GM12878 (cell line): Measurements from ENCODE around the gene SORCS2. TPM values are rescaled to one million over a fixed set of nuclear protein-coding genes. Genes with fewer than 3 reads are reported as not detected.

Source experiments
- ATAC-seq: fragments of 200-7000 bp; cut with Tn5 transposase; 3 replicates; pipeline ENCODE4 v1.9.1; 2020; ENCODE audit warnings: mild to moderate bottlenecking, moderate library complexity
- BruUV-seq: library from RNA; stranded (reverse); fragments of 400-500 nt; replicated peaks from 2 replicates; lab custom pipeline; 2021; lab: Mats Ljungman, UMichigan
- CTCF ChIA-PET: fragments of 300-600 bp; sonication (Branson Sonifier 250); formaldehyde crosslinking; extraction: SDS; loops from one replicate; lab custom pipeline; 2021; ENCODE audit warnings: inconsistent platforms; lab: Yijun Ruan, JAX
- POLR2A ChIA-PET: fragments of 350-600 bp; formaldehyde crosslinking; extraction: SDS; loops from one replicate; lab custom pipeline; 2021; ENCODE audit warnings: inconsistent platforms; lab: Charles Lee
- RAD21 ChIA-PET: fragments of 300-600 bp; sonication (Branson Sonifier 250); formaldehyde crosslinking; loops from one replicate; lab custom pipeline; 2023; ENCODE audit warnings: antibody characterized with exemption; ENCODE audit not compliant: unreplicated experiment; lab: Charles Lee
- SMC1A ChIA-PET: fragments of 300-600 bp; sonication (Branson Sonifier 250); formaldehyde crosslinking; loops from one replicate; lab custom pipeline; 2023; ENCODE audit not compliant: unreplicated experiment, uncharacterized antibody; lab: Charles Lee
- DNase-seq: peaks from one replicate; pipeline ENCODE4 v3.0.0-alpha.2; 2011; ENCODE audit warnings: low read depth, low spot score
- FAIRE-seq: peaks from 3 replicates; lab custom pipeline; 2011; peaks lifted over from hg19 to GRCh38; lab: Jason Lieb, UNC
- H2AFZ ChIP-seq: 2 replicates; pipeline ENCODE4 v1.6.0; 2011; ENCODE audit warnings: low read depth, low read length, control low read depth; ENCODE audit not compliant: control insufficient read depth
- H3K27ac ChIP-seq: 2 replicates; pipeline ENCODE4 v1.5.1; 2011; ENCODE audit warnings: control low read depth; ENCODE audit not compliant: control insufficient read depth, insufficient read depth
- H3K27me3 ChIP-seq, 2 experiments: replicated peaks in 1 of 2; 2 replicates each; pipeline versions ENCODE4 v1.6.0 to v1.6.1; 2011; ENCODE audit warnings: low read length in 1 of 2; ENCODE audit not compliant: control insufficient read depth in 2 of 2, insufficient read depth in 2 of 2
- H3K36me3 ChIP-seq, 2 experiments: 2 replicates each; pipeline ENCODE4 v1.5.1; 2011; ENCODE audit warnings: low read length in 1 of 2; ENCODE audit not compliant: control insufficient read depth in 2 of 2, insufficient read depth in 2 of 2
- H3K4me1 ChIP-seq: 2 replicates; pipeline ENCODE4 v1.6.1; 2011; ENCODE audit warnings: mild to moderate bottlenecking, low read length, moderate library complexity, mixed read lengths; ENCODE audit not compliant: control insufficient read depth, insufficient read depth
- H3K4me2 ChIP-seq: 2 replicates; pipeline ENCODE4 v1.6.0; 2011; ENCODE audit warnings: control low read depth; ENCODE audit not compliant: control insufficient read depth, insufficient read depth
- H3K4me3 ChIP-seq: fragments of 200-600 bp; sonication (generic); 2 replicates; pipeline ENCODE4 v1.5.1; 2016
- H3K79me2 ChIP-seq: 2 replicates; pipeline ENCODE4 v1.6.0; 2011; ENCODE audit warnings: low read length; ENCODE audit not compliant: control insufficient read depth, insufficient read depth
- H3K9ac ChIP-seq: 2 replicates; pipeline ENCODE4 v1.8.0; 2011; ENCODE audit warnings: low read length, control low read depth, mixed read lengths; ENCODE audit not compliant: control insufficient read depth, insufficient read depth
- H3K9me3 ChIP-seq: replicated peaks from 3 replicates; pipeline ENCODE4 v1.5.1; 2011; ENCODE audit warnings: mild to moderate bottlenecking, low read length; ENCODE audit not compliant: control insufficient read depth, insufficient read depth
- H4K20me1 ChIP-seq: 2 replicates; pipeline ENCODE4 v1.6.0; 2011; ENCODE audit not compliant: control insufficient read depth, insufficient read depth
- CBX5 ChIP-seq: sonication (generic); IDR thresholded peaks from 2 replicates; pipeline ENCODE4 v1.6.1; 2016; ENCODE audit warnings: low read depth, moderate library complexity, mild to moderate bottlenecking, inconsistent platforms
- CHD1 ChIP-seq: IDR thresholded peaks from 2 replicates; pipeline ENCODE4 v1.6.1; 2012; ENCODE audit warnings: low read depth, low read length, improper control_type of control experiment
- EED ChIP-seq: sonication (generic); IDR thresholded peaks from 2 replicates; pipeline ENCODE4 v1.6.1; 2016; ENCODE audit warnings: antibody characterized with exemption, low read depth
- HDAC6 ChIP-seq: fragments of 200-600 bp; sonication (generic); IDR thresholded peaks from one replicate; pipeline ENCODE4 v1.8.0; 2017; ENCODE audit warnings: antibody characterized with exemption; ENCODE audit not compliant: unreplicated experiment
- LARP7 ChIP-seq: fragments of 450-650 bp; IDR thresholded peaks from 2 replicates; pipeline ENCODE4 v1.6.1; 2017; ENCODE audit warnings: mild to moderate bottlenecking
- MEF2B ChIP-seq: fragments of 450-650 bp; IDR thresholded peaks from 2 replicates; pipeline ENCODE4 v1.6.1; 2018; ENCODE audit warnings: mild to moderate bottlenecking, moderate library complexity; ENCODE audit not compliant: partially characterized antibody, poor library complexity, severe bottlenecking
- NFYB ChIP-seq: IDR thresholded peaks from 2 replicates; pipeline ENCODE4 v1.6.1; 2011; ENCODE audit warnings: low read depth, mild to moderate bottlenecking, low read length, improper control_type of control experiment, moderate library complexity; ENCODE audit not compliant: insufficient read depth
- NR2C1 ChIP-seq: fragments of 450-650 bp; IDR thresholded peaks from 2 replicates; pipeline ENCODE4 v1.6.1; 2017; ENCODE audit warnings: antibody characterized with exemption, mild to moderate bottlenecking, moderate library complexity
- NR2C2 ChIP-seq: IDR thresholded peaks from 2 replicates; pipeline ENCODE4 v1.6.1; 2011; ENCODE audit warnings: borderline replicate concordance, low read depth; ENCODE audit not compliant: control insufficient read depth, insufficient read length
- RUNX3 ChIP-seq: IDR thresholded peaks from 2 replicates; pipeline ENCODE4 v1.6.1; 2012; ENCODE audit warnings: low read length, inconsistent platforms
- SREBF2 ChIP-seq: IDR thresholded peaks from 2 replicates; pipeline ENCODE4 v1.6.1; 2012; ENCODE audit warnings: mild to moderate bottlenecking, low read length
- YY1 ChIP-seq: IDR thresholded peaks from 2 replicates; pipeline ENCODE4 v1.6.1; 2011; ENCODE audit warnings: low read depth, mild to moderate bottlenecking, low read length
- ZNF274 ChIP-seq: IDR thresholded peaks from one replicate; pipeline ENCODE4 v1.8.0; 2011; ENCODE audit not compliant: insufficient read length, insufficient read depth
- WGBS: methylation state at CpG from one replicate; pipeline ENCODE4 v1.1.6; 2016; ENCODE audit warnings: low lambda C conversion rate; ENCODE audit not compliant: insufficient replicate concordance, insufficient coverage; ENCODE audit errors: missing lambda C conversion rate; 5-methylcytosine and 5-hydroxymethylcytosine counted together
- in situ Hi-C: fragments of 300-500 bp; cut with MboI; formaldehyde crosslinking; loops from 9 replicates; pipeline ENCODE4 v1.14.3; 2018; ENCODE audit warnings: mixed read lengths
- intact Hi-C: fragments of 100-400 bp; cut with micrococcal nuclease; formaldehyde crosslinking; loops from one replicate; pipeline ENCODE4 v1.14.2; 2022; ENCODE audit not compliant: unreplicated experiment
- polyA plus RNA-seq, 11 experiments: library from polyadenylated mRNA; depleted of rRNA in 4 of 11; unstranded in 6 of 11; stranded (reverse) in 5 of 11; fragments of >200 nt; fragmentation: Nextera tagmentation in 4 of 11; fragmentation: Illumina TruSeq in 1 of 11; extraction: Ambion mirVana in 4 of 11; extraction: Trizol in 1 of 11; gene quantifications; 1 replicate in 1 of 11; 2 replicates in 10 of 11; pipeline versions ENCODE4 v1.2.1 to v1.2.3, GENCODE V29; 2011 to 2016; ENCODE audit warnings: inconsistent platforms in 2 of 11, missing spikeins in 2 of 11, low read depth in 1 of 11
- total RNA-seq, 4 experiments: library from RNA; depleted of rRNA in 3 of 4; stranded (reverse); fragments of >200 nt in 3 of 4; fragmentation: Illumina TruSeq in 1 of 4; extraction: Trizol in 1 of 4; gene quantifications; 2 replicates each; pipeline versions ENCODE4 v1.2.1 to v1.2.3, GENCODE V29; 2013 to 2021

Gene SORCS2
- total and polyA plus RNA-seq, 10 of the 15 experiments (the other 5 are each of a cell fraction or from before 2014, with no cell fraction given), result 0.01 to 0.15 (median 0.05) TPM; not detected in 5

- Histone ChIP-seq H3K27me3 (no peaks in the 10 kb centered on the region; a peak in 2 of 4 replicates), H2AFZ (no peak overlapping the region), H3K27ac (no peak overlapping the region), H3K9ac (no peak overlapping the region), H3K4me1 (no peaks in the 10 kb centered on the region), H3K4me2 (no peak overlapping the region), H3K79me2 (no peaks in the 10 kb centered on the region), H3K9me3 (no peaks in the 10 kb centered on the region), H4K20me1 (no peaks in the 10 kb centered on the region), H3K36me3 (no peaks in the 10 kb centered on the region), H3K4me3 (no peak overlapping the region)
- intact Hi-C loops (loop anchor here (10.0 kb wide), 1 partner anchor 529 kb away; no protein-coding TSS in a partner anchor), in situ Hi-C loops (loop anchor here (10.0 kb wide), 1 partner anchor 519 kb away; the partner anchor contains the start of gene SORCS2)
- ATAC-seq (no peak), DNase-seq (no peak), FAIRE-seq (no peak)
- POLR2A ChIA-PET, result no interaction called here
- SMC1A ChIA-PET, result no interaction called here
- WGBS, result 30% methylated on average over 7 of the region's 7 CpGs
- TF ChIP-seq CHD1 (no peak), NR2C2 (no peak), HDAC6 (no peak), ZNF274 (no peak), NFYB (no peak), LARP7 (no peak), NR2C1 (no peak), MEF2B (no peak), CBX5 (no peak), YY1 (no peak), EED (no peak), RUNX3 (no peak), SREBF2 (no peak)
- CTCF ChIA-PET, result no interaction called here
- RAD21 ChIA-PET, result no interaction called here
- no TSS peak for BruUV-seq
These were observed 521.4 kb downstream of the SORCS2 start for GRCh38 chr4:7713757-7714156.
